HG03460 (cell line): ENCODE measurements around the gene NEU3.
"Not testable (repeated sequence)": the region's sequence is repeated elsewhere in the genome, so short reads cannot be mapped to it uniquely, and the experiment has no call there.

Experiments
- ATAC-seq: cut with Tn5 transposase; IDR thresholded peaks from one replicate; pipeline ENCODE4 v1.9.1; 2021; ENCODE audit not compliant: unreplicated experiment

NEU3 gene

GRCh38 chr11:74988541-74989259 is at the start of gene NEU3:
Gene NEU3, plus strand, starts transcription at chr11:74988933. Its CDS starts 128 bp downstream, at chr11:74989061.
- peak; percentile 82 for ATAC-seq

- no peak for ATAC-seq
Measured at GRCh38 chr11:74941492-74941891, 47.2 kb upstream of the NEU3 start.

GRCh38 chr11:74942073-74942759 is 46.5 kb upstream of the NEU3 start:
- ATAC-seq = no peak

GRCh38 chr11:74948546-74948897 is 40.2 kb upstream of the NEU3 start:
- ATAC-seq = peak; percentile 9

- peak; percentile 89 for ATAC-seq
Measured at GRCh38 chr11:74948898-74949752, 39.6 kb upstream of the NEU3 start, which contains the start of the genes SPCS2 and XRRA1. Gene SPCS2, plus strand, starts transcription at chr11:74949266. Its CDS starts 20 bp downstream, at chr11:74949286. Gene XRRA1, minus strand, starts transcription at chr11:74949091. Its CDS starts 8,213 bp downstream, at chr11:74940878.

- ATAC-seq = no peak
Measured at GRCh38 chr11:74949753-74950137, 39.0 kb upstream of the NEU3 start.

GRCh38 chr11:74950374-74950969 is 38.3 kb upstream of the NEU3 start:
- no peak for ATAC-seq

GRCh38 chr11:74951226-74951625 is 37.5 kb upstream of the NEU3 start:
- no peak for ATAC-seq

GRCh38 chr11:74952752-74953151 is 36.0 kb upstream of the NEU3 start:
- no peak for ATAC-seq

- ATAC-seq = no peak
Measured at GRCh38 chr11:74953451-74953850, 35.3 kb upstream of the NEU3 start.

- no peak for ATAC-seq
Measured at GRCh38 chr11:74954199-74954598, 34.5 kb upstream of the NEU3 start.

GRCh38 chr11:74956397-74957015 is 32.2 kb upstream of the NEU3 start:
- ATAC-seq = no peak

- ATAC-seq = no peak
Measured at GRCh38 chr11:74957937-74958629, 30.6 kb upstream of the NEU3 start.

- ATAC-seq = not testable (repeated sequence)
Measured at GRCh38 chr11:74960128-74960527, 28.6 kb upstream of the NEU3 start.

- no peak for ATAC-seq
Measured at GRCh38 chr11:74966651-74967050, 22.1 kb upstream of the NEU3 start.

GRCh38 chr11:74970852-74971395 is 17.8 kb upstream of the NEU3 start:
- ATAC-seq = no peak

GRCh38 chr11:74971424-74971823 is 17.3 kb upstream of the NEU3 start:
- ATAC-seq = no peak

GRCh38 chr11:74978041-74978440 is 10.7 kb upstream of the NEU3 start:
- ATAC-seq = no peak

- no peak for ATAC-seq
Measured at GRCh38 chr11:74980634-74981033, 8.1 kb upstream of the NEU3 start.

- no peak for ATAC-seq
Measured at GRCh38 chr11:74981888-74982287, 6.8 kb upstream of the NEU3 start.
